ENCODE results near the gene IL4R. TPM values are rescaled to one million over a fixed set of nuclear protein-coding genes. Genes with fewer than 3 reads are reported as not detected.
"Not testable (repeated sequence)": the region's sequence is repeated elsewhere in the genome, so short reads cannot be mapped to it uniquely, and the experiment has no call there.

IL4R gene
- total RNA-seq, 1 experiment from 2014 or later, result 25.1 TPM

GRCh38 chr16:27270349-27270748 lies 43.4 kb upstream of the IL4R start:
- H3K27ac ChIP-seq (ENCODE audit: low read length), result no peak overlapping the region
- no TSS peak for BruUV-seq (replicated peaks)
- H3F3A ChIP-seq (ENCODE audit: low read length, unreplicated experiment), result no peaks in the 10 kb centered on the region
- no peaks in the 10 kb centered on the region for H4K20me1 ChIP-seq (ENCODE audit: low read length)
- no peaks in the 10 kb centered on the region for H3K27me3 ChIP-seq (ENCODE audit: low read length)
- H2AFZ ChIP-seq (ENCODE audit: low read length), result no peak overlapping the region
- CTCF ChIA-PET, result no interaction called here
- no peaks in the 10 kb centered on the region for H3K36me3 ChIP-seq (ENCODE audit: low read depth, low read length)
- no peak overlapping the region for H3K9ac ChIP-seq (ENCODE audit: low read length)
- H3K4me3 ChIP-seq (ENCODE audit: low read length), result no peak overlapping the region
- TF ChIP-seq CTCF (conservative IDR thresholded peaks at IDR 0.05; ENCODE audit: low read depth, low read length), result no peak
- no peak for TF ChIP-seq EZH2phosphoT487 (IDR thresholded peaks at IDR 0.05; ENCODE audit: borderline replicate concordance, low read length)
- no peak for TF ChIP-seq EZH2 (IDR thresholded peaks at IDR 0.05; ENCODE audit: low read length, unreplicated experiment)
- no peaks in the 10 kb centered on the region for H3K9me2 ChIP-seq (replicated peaks; ENCODE audit: low read length)
- peaks cover 20% of the 10 kb centered on the region for H3K4me1 ChIP-seq (ENCODE audit: insufficient read depth, low read length)
- no peak for ATAC-seq
- no peak overlapping the region for H3K4me2 ChIP-seq (ENCODE audit: low read length)
- DNase-seq, result no peak
- peaks cover 20% of the 10 kb centered on the region for H3K79me2 ChIP-seq (ENCODE audit: low read length)
- no peaks in the 10 kb centered on the region for H3K9me3 ChIP-seq (ENCODE audit: low read length)
- POLR2A ChIA-PET (ENCODE audit: unreplicated experiment), result no interaction called here
- intact Hi-C loops (cut with micrococcal nuclease), result no loop called here

DNA sequence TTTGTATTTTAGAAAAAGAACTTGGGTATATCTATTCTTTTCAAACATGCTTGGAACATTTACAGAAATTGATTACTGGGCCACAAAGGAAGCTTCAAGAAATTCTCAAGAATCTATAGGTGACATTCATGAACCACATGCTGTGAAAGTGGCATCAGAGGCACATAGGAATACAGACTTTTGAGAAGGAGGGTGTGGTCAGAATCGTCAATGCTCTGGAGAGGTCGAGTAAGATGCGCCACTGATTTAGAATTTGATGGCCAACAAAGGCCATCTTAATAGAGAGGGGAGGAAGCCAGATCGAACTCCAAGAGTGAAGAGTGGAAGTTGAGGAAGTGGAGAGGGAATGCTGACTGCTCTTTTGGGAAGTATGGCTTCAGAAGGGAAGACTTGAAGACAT lies 41.7 kb upstream of the IL4R start:
- ChIA-PET POLR2A (ENCODE audit: unreplicated experiment) (no interaction called here), CTCF (interaction anchor here (0.5 kb wide), 1 partner anchor 162 kb away, joined by 16 read pairs; no protein-coding TSS in a partner anchor)
- no peak overlapping the region for H3K27ac ChIP-seq (ENCODE audit: low read length)
- intact Hi-C loops (cut with micrococcal nuclease), result no loop called here
- no peaks in the 10 kb centered on the region for H3K9me2 ChIP-seq (replicated peaks; ENCODE audit: low read length)
- no peak overlapping the region for H2AFZ ChIP-seq (ENCODE audit: low read length)
- H3K79me2 ChIP-seq (ENCODE audit: low read length), result peaks cover 14% of the 10 kb centered on the region
- H3K27me3 ChIP-seq (ENCODE audit: low read length), result no peaks in the 10 kb centered on the region
- H3K9me3 ChIP-seq (ENCODE audit: low read length), result no peaks in the 10 kb centered on the region
- no peak overlapping the region for H3K4me3 ChIP-seq (ENCODE audit: low read length)
- no peak overlapping the region for H3K4me2 ChIP-seq (ENCODE audit: low read length)
- no peak overlapping the region for H3K9ac ChIP-seq (ENCODE audit: low read length)
- no TSS peak for BruUV-seq (replicated peaks)
- H4K20me1 ChIP-seq (ENCODE audit: low read length), result no peaks in the 10 kb centered on the region
- ATAC-seq (no peak), DNase-seq (no peak)
- H3K4me1 ChIP-seq (ENCODE audit: insufficient read depth, low read length), result peaks cover 20% of the 10 kb centered on the region
- no peaks in the 10 kb centered on the region for H3K36me3 ChIP-seq (ENCODE audit: low read depth, low read length)
- TF ChIP-seq EZH2 (IDR thresholded peaks at IDR 0.05; ENCODE audit: low read length, unreplicated experiment), result no peak
- TF ChIP-seq EZH2phosphoT487 (IDR thresholded peaks at IDR 0.05; ENCODE audit: borderline replicate concordance, low read length), result no peak
- no peak for TF ChIP-seq CTCF (conservative IDR thresholded peaks at IDR 0.05; ENCODE audit: low read depth, low read length)
- H3F3A ChIP-seq (ENCODE audit: low read length, unreplicated experiment), result no peaks in the 10 kb centered on the region

GRCh38 chr16:27272697-27273096 lies 41.1 kb upstream of the IL4R start:
- H3K36me3 ChIP-seq (ENCODE audit: low read depth, low read length); ATAC-seq; H2AFZ ChIP-seq (ENCODE audit: low read length); H3K9ac ChIP-seq (ENCODE audit: low read length); H3K4me2 ChIP-seq (ENCODE audit: low read length); DNase-seq; CTCF ChIA-PET; BruUV-seq (replicated peaks); H3K4me3 ChIP-seq (ENCODE audit: low read length); intact Hi-C loops (cut with micrococcal nuclease); POLR2A ChIA-PET (ENCODE audit: unreplicated experiment); H3K27ac ChIP-seq (ENCODE audit: low read length); H3K27me3 ChIP-seq (ENCODE audit: low read length); H3K79me2 ChIP-seq (ENCODE audit: low read length); H3K9me2 ChIP-seq (replicated peaks; ENCODE audit: low read length); H3F3A ChIP-seq (ENCODE audit: low read length, unreplicated experiment); H4K20me1 ChIP-seq (ENCODE audit: low read length); H3K9me3 ChIP-seq (ENCODE audit: low read length): not testable (repeated sequence)
- peaks cover 14% of the 10 kb centered on the region for H3K4me1 ChIP-seq (ENCODE audit: insufficient read depth, low read length)

Measured in PC-3 (cell line).